22Rv1 (cell line): ENCODE data around the gene GPI.

Source experiments
- CTCF ChIP-seq: fragments of 450-650 bp; IDR thresholded peaks from 2 replicates; pipeline ENCODE4 v1.5.1; 2017; ENCODE audit warnings: mild to moderate bottlenecking
- ZFX ChIP-seq: fragments of 450-650 bp; IDR thresholded peaks from 2 replicates; pipeline ENCODE4 v1.6.1; 2017; ENCODE audit warnings: antibody characterized with exemption, borderline replicate concordance

- TF ChIP-seq CTCF (no peak), ZFX (no peak)
Observed at GRCh38 chr19:34382471-34382870, 17.5 kb downstream of the GPI start.
